Fibroblast of lung (primary cell): ENCODE measurements around the gene NUP133.

Source experiments
- EZH2 ChIP-seq: IDR thresholded peaks from 2 replicates; pipeline ENCODE4 v1.5.1; 2012; ENCODE audit warnings: low read length, control low read depth, mild to moderate bottlenecking; ENCODE audit errors: missing control alignments
- TF ChIP-seq, protein P1 (sequence below), 2 donors: IDR thresholded peaks in 1 of 2; conservative IDR thresholded peaks in 1 of 2; 1 replicate in 1 of 2; 2 replicates in 1 of 2; pipeline ENCODE4 v1.5.1; 2011 to 2012; ENCODE audit warnings: low read length in 2 of 2, control low read depth in 1 of 2, inconsistent platforms in 1 of 2, low read depth in 1 of 2, mild to moderate bottlenecking in 1 of 2

DNA sequence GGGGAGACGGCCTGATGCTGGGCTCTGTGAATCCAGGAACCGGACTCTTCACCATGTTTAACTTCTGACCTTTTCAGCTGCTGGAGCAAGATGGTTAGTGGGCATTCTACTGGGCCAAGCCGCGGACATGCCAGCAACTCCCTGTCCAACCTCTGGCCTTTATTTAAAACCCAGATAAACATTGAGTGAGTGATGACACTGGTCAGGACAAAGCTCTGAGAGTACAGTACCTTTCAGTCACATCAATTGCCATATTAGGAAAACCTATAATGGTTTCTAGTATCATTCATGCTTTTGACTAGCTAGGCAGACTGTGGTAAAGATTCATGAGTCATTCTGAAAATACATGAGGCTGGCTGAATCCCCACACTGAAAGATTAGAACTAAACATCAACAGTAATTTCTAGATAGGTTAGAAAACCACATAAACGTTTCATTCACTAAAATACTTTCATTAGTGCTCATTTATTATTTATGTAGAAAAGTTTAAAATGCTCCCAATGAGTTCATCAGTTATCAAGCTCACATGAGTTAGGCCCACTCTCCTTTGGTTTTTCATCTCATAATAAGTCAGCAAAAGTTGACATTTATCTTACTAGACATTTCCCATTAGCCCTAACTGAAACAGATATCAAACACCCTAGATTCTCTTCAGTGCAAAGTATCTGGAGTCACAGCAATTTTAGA, 67.1 kb downstream of the NUP133 start:
- TF ChIP-seq, protein P1, sequence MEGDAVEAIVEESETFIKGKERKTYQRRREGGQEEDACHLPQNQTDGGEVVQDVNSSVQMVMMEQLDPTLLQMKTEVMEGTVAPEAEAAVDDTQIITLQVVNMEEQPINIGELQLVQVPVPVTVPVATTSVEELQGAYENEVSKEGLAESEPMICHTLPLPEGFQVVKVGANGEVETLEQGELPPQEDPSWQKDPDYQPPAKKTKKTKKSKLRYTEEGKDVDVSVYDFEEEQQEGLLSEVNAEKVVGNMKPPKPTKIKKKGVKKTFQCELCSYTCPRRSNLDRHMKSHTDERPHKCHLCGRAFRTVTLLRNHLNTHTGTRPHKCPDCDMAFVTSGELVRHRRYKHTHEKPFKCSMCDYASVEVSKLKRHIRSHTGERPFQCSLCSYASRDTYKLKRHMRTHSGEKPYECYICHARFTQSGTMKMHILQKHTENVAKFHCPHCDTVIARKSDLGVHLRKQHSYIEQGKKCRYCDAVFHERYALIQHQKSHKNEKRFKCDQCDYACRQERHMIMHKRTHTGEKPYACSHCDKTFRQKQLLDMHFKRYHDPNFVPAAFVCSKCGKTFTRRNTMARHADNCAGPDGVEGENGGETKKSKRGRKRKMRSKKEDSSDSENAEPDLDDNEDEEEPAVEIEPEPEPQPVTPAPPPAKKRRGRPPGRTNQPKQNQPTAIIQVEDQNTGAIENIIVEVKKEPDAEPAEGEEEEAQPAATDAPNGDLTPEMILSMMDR (conservative IDR thresholded peaks at IDR 0.05 in 1 of 2, IDR thresholded peaks at IDR 0.05 in 1 of 2; ENCODE audit: low read depth in 1 of 2, low read length in 2 of 2): no peak
- no peak for TF ChIP-seq EZH2
